Ishikawa (cell line): ENCODE data around the gene ETV5.

Source experiments
- CEBPB ChIP-seq: IDR thresholded peaks from 2 replicates; pipeline ENCODE4 v1.6.1; 2012
- CREB1 ChIP-seq: IDR thresholded peaks from 2 replicates; pipeline ENCODE4 v1.6.1; 2012; ENCODE audit warnings: low read depth
- EGR1 ChIP-seq: IDR thresholded peaks from 2 replicates; pipeline ENCODE4 v1.6.1; 2012
- EP300 ChIP-seq: IDR thresholded peaks from 2 replicates; pipeline ENCODE4 v1.6.1; 2012; ENCODE audit warnings: borderline replicate concordance
- FOXM1 ChIP-seq: IDR thresholded peaks from 2 replicates; pipeline ENCODE4 v1.6.1; 2012; ENCODE audit warnings: low read depth, borderline replicate concordance
- MAX ChIP-seq: IDR thresholded peaks from 2 replicates; pipeline ENCODE4 v1.6.1; 2012
- NFIC ChIP-seq: IDR thresholded peaks from 2 replicates; pipeline ENCODE4 v1.6.1; 2012
- RAD21 ChIP-seq: IDR thresholded peaks from 2 replicates; pipeline ENCODE4 v1.6.1; 2012; ENCODE audit warnings: low read depth
- REST ChIP-seq: IDR thresholded peaks from 2 replicates; pipeline ENCODE4 v1.6.1; 2012; ENCODE audit warnings: low read depth, mild to moderate bottlenecking
- TAF1 ChIP-seq: IDR thresholded peaks from 2 replicates; pipeline ENCODE4 v1.6.1; 2012; ENCODE audit warnings: low read depth, mild to moderate bottlenecking
- TCF12 ChIP-seq: IDR thresholded peaks from 2 replicates; pipeline ENCODE4 v1.6.1; 2012; ENCODE audit warnings: low read depth
- TEAD4 ChIP-seq: IDR thresholded peaks from 2 replicates; pipeline ENCODE4 v1.6.1; 2012
- USF1 ChIP-seq: IDR thresholded peaks from 2 replicates; pipeline ENCODE4 v1.6.1; 2012
- YY1 ChIP-seq: IDR thresholded peaks from 2 replicates; pipeline ENCODE4 v1.6.1; 2012; ENCODE audit warnings: low read depth
- ZBTB7A ChIP-seq: IDR thresholded peaks from 2 replicates; pipeline ENCODE4 v1.6.1; 2012; ENCODE audit warnings: low read depth

ETV5 gene

GRCh38 chr3:186080849-186081438 lies 27.9 kb downstream of the ETV5 start:
- TF ChIP-seq FOXM1 (no peak), EP300 (no peak), ZBTB7A (no peak), TEAD4 (no peak), NFIC (no peak), USF1 (no peak), RAD21 (no peak), TCF12 (no peak), CREB1 (no peak), REST (no peak), TAF1 (no peak), EGR1 (no peak), CEBPB (no peak), YY1 (no peak), MAX (no peak)

GRCh38 chr3:186079925-186080324 lies 29.0 kb downstream of the ETV5 start:
- TF ChIP-seq EP300 (no peak), USF1 (no peak), TAF1 (no peak), TCF12 (no peak), ZBTB7A (no peak), TEAD4 (no peak), REST (no peak), CEBPB (no peak), CREB1 (no peak), NFIC (no peak), RAD21 (no peak), EGR1 (no peak), YY1 (no peak), FOXM1 (no peak), MAX (no peak)

GRCh38 chr3:186077466-186077865 lies 31.4 kb downstream of the ETV5 start:
- TF ChIP-seq CREB1 (no peak), TCF12 (no peak), TEAD4 (no peak), CEBPB (no peak), EGR1 (no peak), NFIC (no peak), RAD21 (no peak), EP300 (no peak)

GRCh38 chr3:186075931-186076567 lies 32.8 kb downstream of the ETV5 start:
- TF ChIP-seq TEAD4, result no peak
- TF ChIP-seq TAF1, result no peak
- TF ChIP-seq USF1, result no peak
- TF ChIP-seq CREB1, result no peak
- no peak for TF ChIP-seq MAX
- TF ChIP-seq YY1, result no peak
- TF ChIP-seq EGR1, result no peak
- TF ChIP-seq ZBTB7A, result no peak
- TF ChIP-seq TCF12, result no peak
- TF ChIP-seq NFIC, result no peak
- no peak for TF ChIP-seq CEBPB
- no peak for TF ChIP-seq FOXM1
- no peak for TF ChIP-seq RAD21
- no peak for TF ChIP-seq EP300

- TF ChIP-seq MAX (no peak), YY1 (no peak), FOXM1 (no peak), EP300 (no peak), ZBTB7A (no peak), CREB1 (no peak), NFIC (no peak), RAD21 (no peak)
Observed at GRCh38 chr3:186075489-186075888, 33.4 kb downstream of the ETV5 start.
